HG03342 (cell line): ENCODE results near the gene GPATCH8.
"Not testable (repeated sequence)": the region's sequence is repeated elsewhere in the genome, so short reads cannot be mapped to it uniquely, and the experiment has no call there.

Experiments used
- ATAC-seq: cut with Tn5 transposase; IDR thresholded peaks from one replicate; pipeline ENCODE4 v1.9.1; 2021; ENCODE audit warnings: mild to moderate bottlenecking, moderate library complexity; ENCODE audit not compliant: unreplicated experiment

GPATCH8 gene

GRCh38 chr17:44527954-44528353 lies 24.7 kb upstream of the GPATCH8 start:
- ATAC-seq = no peak

GRCh38 chr17:44527102-44527501 lies 23.9 kb upstream of the GPATCH8 start:
- no peak for ATAC-seq

GRCh38 chr17:44523672-44523972 lies 20.4 kb upstream of the GPATCH8 start:
- ATAC-seq = no peak

- no peak for ATAC-seq
Measured at GRCh38 chr17:44522883-44523671, 19.9 kb upstream of the GPATCH8 start.

GRCh38 chr17:44518032-44518431 lies 14.8 kb upstream of the GPATCH8 start:
- no peak for ATAC-seq

GRCh38 chr17:44511241-44512134 lies 8.3 kb upstream of the GPATCH8 start:
- not testable (repeated sequence) for ATAC-seq

- not testable (repeated sequence) for ATAC-seq
Measured at GRCh38 chr17:44506939-44507604, 3.9 kb upstream of the GPATCH8 start.

- ATAC-seq = no peak
Measured at GRCh38 chr17:44502598-44503146, 534 bp downstream of the GPATCH8 start.

GRCh38 chr17:44501866-44502375 lies 1.3 kb downstream of the GPATCH8 start:
- ATAC-seq = no peak

GRCh38 chr17:44499722-44500121 lies 3.5 kb downstream of the GPATCH8 start:
- no peak for ATAC-seq

GRCh38 chr17:44496815-44497214 lies 6.4 kb downstream of the GPATCH8 start:
- no peak for ATAC-seq

- no peak for ATAC-seq
Measured at GRCh38 chr17:44493339-44493738, 9.9 kb downstream of the GPATCH8 start.

GRCh38 chr17:44492706-44493272 lies 10.4 kb downstream of the GPATCH8 start:
- ATAC-seq = no peak

- no peak for ATAC-seq
Measured at GRCh38 chr17:44489581-44489980, 13.6 kb downstream of the GPATCH8 start.

- no peak for ATAC-seq
Measured at GRCh38 chr17:44487170-44487569, 16.0 kb downstream of the GPATCH8 start.

- ATAC-seq = no peak
Measured at GRCh38 chr17:44473367-44473766, 29.8 kb downstream of the GPATCH8 start.

GRCh38 chr17:44469676-44470075 lies 33.5 kb downstream of the GPATCH8 start:
- ATAC-seq = no peak

GRCh38 chr17:44467108-44467507 lies 36.1 kb downstream of the GPATCH8 start:
- ATAC-seq = no peak

- no peak for ATAC-seq
Measured at GRCh38 chr17:44466339-44466738, 36.9 kb downstream of the GPATCH8 start.

- ATAC-seq = no peak
Measured at GRCh38 chr17:44465897-44466296, 37.3 kb downstream of the GPATCH8 start.

- ATAC-seq = no peak
Measured at GRCh38 chr17:44465276-44465675, 37.9 kb downstream of the GPATCH8 start.
